DOHH2 (cell line): ENCODE results near the gene KIF25.

Source experiments
- CTCF ChIP-seq: fragments of 200-600 bp; sonication (generic); IDR thresholded peaks from one replicate; pipeline ENCODE4 v1.5.1; 2014; ENCODE audit warnings: antibody characterized with exemption, mild to moderate bottlenecking, low read depth, low read length; ENCODE audit not compliant: poor library complexity, severe bottlenecking
- EZH2phosphoT487 ChIP-seq: fragments of 200-600 bp; sonication (generic); IDR thresholded peaks from 2 replicates; pipeline ENCODE4 v1.6.1; 2017; ENCODE audit warnings: borderline replicate concordance, mild to moderate bottlenecking, antibody characterized with exemption, low read length, moderate library complexity, mixed read lengths

GRCh38 chr6:167980911-167981580 is 16.4 kb upstream of the KIF25 start:
- TF ChIP-seq CTCF (no peak), EZH2phosphoT487 (no peak)
